Ishikawa (cell line): ENCODE measurements around the gene STK17B.

Experiments used
- CEBPB ChIP-seq: IDR thresholded peaks from 2 replicates; pipeline ENCODE4 v1.6.1; 2012
- CREB1 ChIP-seq: IDR thresholded peaks from 2 replicates; pipeline ENCODE4 v1.6.1; 2012; ENCODE audit warnings: low read depth
- EP300 ChIP-seq: IDR thresholded peaks from 2 replicates; pipeline ENCODE4 v1.6.1; 2012; ENCODE audit warnings: borderline replicate concordance
- FOXM1 ChIP-seq: IDR thresholded peaks from 2 replicates; pipeline ENCODE4 v1.6.1; 2012; ENCODE audit warnings: low read depth, borderline replicate concordance
- TAF1 ChIP-seq: IDR thresholded peaks from 2 replicates; pipeline ENCODE4 v1.6.1; 2012; ENCODE audit warnings: low read depth, mild to moderate bottlenecking
- TCF12 ChIP-seq: IDR thresholded peaks from 2 replicates; pipeline ENCODE4 v1.6.1; 2012; ENCODE audit warnings: low read depth
- YY1 ChIP-seq: IDR thresholded peaks from 2 replicates; pipeline ENCODE4 v1.6.1; 2012; ENCODE audit warnings: low read depth
- ZBTB7A ChIP-seq: IDR thresholded peaks from 2 replicates; pipeline ENCODE4 v1.6.1; 2012; ENCODE audit warnings: low read depth
- TF ChIP-seq, protein P1 (sequence below): IDR thresholded peaks from 2 replicates; pipeline ENCODE4 v1.6.1; 2012; ENCODE audit warnings: low read depth, mild to moderate bottlenecking
- TF ChIP-seq, protein P2 (sequence below): IDR thresholded peaks from 2 replicates; pipeline ENCODE4 v1.6.1; 2012

DNA sequence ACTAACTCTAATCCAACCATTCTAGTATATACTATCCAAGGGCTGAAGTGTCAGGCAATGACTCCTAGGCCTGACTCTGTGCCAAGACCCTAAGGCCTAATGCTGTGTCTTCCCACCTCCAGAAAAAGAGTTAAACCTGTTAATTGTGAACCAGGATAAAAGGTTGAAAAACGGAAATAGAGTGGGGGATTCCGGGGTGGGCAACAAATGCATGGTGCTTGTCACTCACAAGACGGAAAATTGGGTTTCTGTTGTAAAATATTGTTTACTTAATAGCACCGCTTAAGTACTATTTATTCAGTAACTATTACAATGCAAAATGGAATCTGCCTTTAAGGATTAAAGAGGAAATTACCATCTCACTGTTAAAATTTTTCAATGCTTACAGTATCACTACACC is 3.2 kb downstream of the STK17B start:
- no peak for TF ChIP-seq YY1
- TF ChIP-seq EP300, result no peak
- TF ChIP-seq, protein P1, sequence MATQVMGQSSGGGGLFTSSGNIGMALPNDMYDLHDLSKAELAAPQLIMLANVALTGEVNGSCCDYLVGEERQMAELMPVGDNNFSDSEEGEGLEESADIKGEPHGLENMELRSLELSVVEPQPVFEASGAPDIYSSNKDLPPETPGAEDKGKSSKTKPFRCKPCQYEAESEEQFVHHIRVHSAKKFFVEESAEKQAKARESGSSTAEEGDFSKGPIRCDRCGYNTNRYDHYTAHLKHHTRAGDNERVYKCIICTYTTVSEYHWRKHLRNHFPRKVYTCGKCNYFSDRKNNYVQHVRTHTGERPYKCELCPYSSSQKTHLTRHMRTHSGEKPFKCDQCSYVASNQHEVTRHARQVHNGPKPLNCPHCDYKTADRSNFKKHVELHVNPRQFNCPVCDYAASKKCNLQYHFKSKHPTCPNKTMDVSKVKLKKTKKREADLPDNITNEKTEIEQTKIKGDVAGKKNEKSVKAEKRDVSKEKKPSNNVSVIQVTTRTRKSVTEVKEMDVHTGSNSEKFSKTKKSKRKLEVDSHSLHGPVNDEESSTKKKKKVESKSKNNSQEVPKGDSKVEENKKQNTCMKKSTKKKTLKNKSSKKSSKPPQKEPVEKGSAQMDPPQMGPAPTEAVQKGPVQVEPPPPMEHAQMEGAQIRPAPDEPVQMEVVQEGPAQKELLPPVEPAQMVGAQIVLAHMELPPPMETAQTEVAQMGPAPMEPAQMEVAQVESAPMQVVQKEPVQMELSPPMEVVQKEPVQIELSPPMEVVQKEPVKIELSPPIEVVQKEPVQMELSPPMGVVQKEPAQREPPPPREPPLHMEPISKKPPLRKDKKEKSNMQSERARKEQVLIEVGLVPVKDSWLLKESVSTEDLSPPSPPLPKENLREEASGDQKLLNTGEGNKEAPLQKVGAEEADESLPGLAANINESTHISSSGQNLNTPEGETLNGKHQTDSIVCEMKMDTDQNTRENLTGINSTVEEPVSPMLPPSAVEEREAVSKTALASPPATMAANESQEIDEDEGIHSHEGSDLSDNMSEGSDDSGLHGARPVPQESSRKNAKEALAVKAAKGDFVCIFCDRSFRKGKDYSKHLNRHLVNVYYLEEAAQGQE, result no peak
- no peak for TF ChIP-seq TAF1
- no peak for TF ChIP-seq TCF12
- TF ChIP-seq FOXM1, result no peak
- TF ChIP-seq, protein P2, sequence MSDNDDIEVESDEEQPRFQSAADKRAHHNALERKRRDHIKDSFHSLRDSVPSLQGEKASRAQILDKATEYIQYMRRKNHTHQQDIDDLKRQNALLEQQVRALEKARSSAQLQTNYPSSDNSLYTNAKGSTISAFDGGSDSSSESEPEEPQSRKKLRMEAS, result no peak
- no peak for TF ChIP-seq CEBPB
- no peak for TF ChIP-seq ZBTB7A
- no peak for TF ChIP-seq CREB1
